EH (cell line): Measurements from ENCODE around the gene SORD.
"Not testable (repeated sequence)": the region's sequence is repeated elsewhere in the genome, so short reads cannot be mapped to it uniquely, and the experiment has no call there.

Experiments used
- DNase-seq: peaks from one replicate; pipeline ENCODE4 v3.0.0-alpha.2; 2015; ENCODE audit warnings: low read depth

Gene SORD

GRCh38 chr15:45022871-45023658 lies at the start of gene SORD:
TSS of gene SORD (plus strand) at chr15:45023195. CDS start at chr15:45023284, 89 bp downstream.
- peak; percentile 86 for DNase-seq

GRCh38 chr15:44976183-44976582 lies 46.8 kb upstream of the SORD start:
- DNase-seq, result not testable (repeated sequence)

- DNase-seq, result not testable (repeated sequence)
Observed at GRCh38 chr15:44977781-44978180, 45.2 kb upstream of the SORD start.

- not testable (repeated sequence) for DNase-seq
Observed at GRCh38 chr15:44979617-44980339, 43.2 kb upstream of the SORD start.

GRCh38 chr15:44984144-44984543 lies 38.9 kb upstream of the SORD start:
- DNase-seq, result not testable (repeated sequence)

- not testable (repeated sequence) for DNase-seq
Observed at GRCh38 chr15:44986346-44987055, 36.5 kb upstream of the SORD start.

DNA sequence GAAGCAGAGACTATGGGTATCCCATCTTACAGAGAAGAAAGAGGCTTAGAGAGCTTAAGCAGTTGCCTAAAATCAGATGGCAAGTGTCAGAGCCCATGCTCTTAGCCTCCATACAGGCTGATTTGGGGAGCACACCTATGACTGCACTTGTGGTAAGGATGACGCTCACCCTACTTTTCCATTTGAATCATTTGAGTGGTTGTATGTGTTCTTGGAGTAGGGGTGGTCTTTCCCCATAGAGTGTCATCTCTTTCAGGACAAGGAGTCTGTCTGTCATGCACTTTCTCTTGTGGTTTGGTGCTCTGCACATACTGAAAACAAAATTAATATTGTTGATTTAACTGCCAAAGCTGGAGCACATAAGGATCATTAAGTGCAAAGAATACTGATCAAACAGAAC lies 35.3 kb upstream of the SORD start:
- DNase-seq, result not testable (repeated sequence)

DNA sequence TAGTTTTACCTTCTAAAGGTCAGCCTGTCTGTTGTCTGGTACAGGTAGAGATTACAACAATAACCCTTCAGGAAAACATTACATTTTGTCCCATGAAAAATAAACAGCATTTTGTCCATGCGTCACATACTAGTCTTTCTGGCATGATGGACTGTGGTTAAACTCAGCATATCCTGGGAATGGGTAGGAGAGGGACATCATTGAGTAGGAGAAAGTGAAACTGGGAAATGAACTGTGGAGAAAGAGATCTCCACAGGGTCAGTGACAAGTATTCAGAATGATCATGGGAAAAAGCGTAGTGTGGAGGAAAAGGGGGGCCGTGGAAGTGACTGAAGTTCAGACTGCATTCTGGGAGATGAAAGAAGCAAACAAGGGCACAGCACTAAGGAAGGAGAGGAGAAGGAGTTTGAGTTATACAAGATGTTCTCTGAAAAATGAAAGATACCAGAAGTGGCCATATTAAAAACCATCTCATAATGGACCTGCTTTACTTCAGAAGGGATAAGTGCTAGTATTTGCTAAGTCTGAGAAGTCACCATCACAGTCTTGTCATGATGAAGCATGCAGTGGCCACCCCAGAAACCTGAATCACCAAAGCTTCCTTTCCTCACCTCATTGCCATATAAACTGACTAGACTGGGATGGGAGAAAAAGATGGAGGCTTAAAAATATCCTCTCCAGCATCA lies 34.7 kb upstream of the SORD start:
- DNase-seq, result not testable (repeated sequence)

DNA sequence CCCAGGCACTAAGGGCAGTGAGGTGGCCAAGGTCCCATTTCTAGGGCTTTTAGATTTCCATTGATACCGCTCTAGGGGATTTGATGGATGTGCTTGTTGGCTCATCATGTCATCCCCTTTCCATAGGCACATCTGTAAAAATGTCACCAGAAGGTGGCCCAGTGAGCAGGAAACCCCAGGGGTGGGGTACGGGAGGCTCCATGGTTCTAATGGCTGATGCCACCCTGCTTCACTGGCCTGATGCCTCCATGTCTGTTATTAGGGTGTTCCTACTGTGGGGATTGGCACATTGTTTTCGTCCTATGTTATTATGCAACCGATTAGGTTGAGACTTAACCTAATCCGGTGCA lies 34.1 kb upstream of the SORD start:
- DNase-seq, result not testable (repeated sequence)

- DNase-seq, result not testable (repeated sequence)
Observed at GRCh38 chr15:44997632-44998031, 25.4 kb upstream of the SORD start.

GRCh38 chr15:44999105-44999504 lies 23.9 kb upstream of the SORD start:
- DNase-seq, result no peak

GRCh38 chr15:45001180-45001579 lies 21.8 kb upstream of the SORD start:
- DNase-seq, result not testable (repeated sequence)

DNA sequence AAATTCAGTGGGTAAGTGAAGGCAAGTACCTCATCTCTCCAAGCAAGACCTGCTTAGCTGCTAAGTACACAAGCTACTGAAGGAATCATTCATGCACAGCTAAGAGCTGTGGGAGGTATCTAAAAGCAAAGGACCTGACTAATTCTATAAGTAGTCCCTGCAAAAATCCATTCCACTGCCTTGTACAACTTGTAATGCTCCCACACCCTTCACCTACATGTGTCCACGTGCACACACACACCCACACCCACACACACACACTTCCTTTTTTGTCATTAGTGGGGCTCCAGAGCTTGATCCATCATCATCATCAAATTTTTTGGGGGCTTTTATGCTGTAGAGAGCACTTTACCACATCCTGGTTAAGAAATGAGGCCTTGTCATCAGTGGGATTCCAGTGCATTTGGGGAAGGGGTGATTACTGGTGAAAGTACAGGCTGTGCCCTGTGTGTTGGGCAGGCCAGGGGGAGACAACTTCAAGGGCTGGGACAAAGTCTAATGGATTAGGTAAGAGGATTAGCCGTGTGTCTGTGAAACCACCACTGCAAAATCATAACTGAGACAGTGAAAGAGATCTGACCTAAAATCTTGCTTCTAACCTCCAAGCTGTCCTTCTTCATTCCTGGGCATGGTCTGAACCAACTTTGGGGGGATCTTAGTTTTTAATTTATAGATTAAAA lies 19.1 kb upstream of the SORD start:
- DNase-seq, result not testable (repeated sequence)

GRCh38 chr15:45004590-45005175 lies 18.3 kb upstream of the SORD start:
- not testable (repeated sequence) for DNase-seq

DNA sequence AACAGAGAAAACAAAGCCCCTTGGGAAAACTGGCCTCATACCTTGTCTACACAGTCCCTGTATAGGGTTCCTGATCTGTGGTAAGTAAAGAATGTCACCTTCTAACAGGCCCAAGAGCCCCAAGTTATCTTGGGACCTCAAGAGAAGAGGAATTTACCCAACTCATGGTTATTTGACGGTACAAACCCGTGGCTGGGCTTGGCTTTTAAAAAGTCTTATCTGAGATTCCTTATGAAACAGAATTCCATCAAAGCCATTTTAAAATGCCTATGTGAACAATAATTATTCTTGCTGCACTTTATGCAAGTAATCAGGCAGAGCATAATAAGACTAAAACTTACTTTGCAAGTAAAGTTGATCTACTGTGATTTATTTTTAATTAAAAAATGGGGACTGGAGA lies 13.9 kb upstream of the SORD start:
- no peak for DNase-seq

GRCh38 chr15:45015114-45015513 lies 7.9 kb upstream of the SORD start:
- DNase-seq, result not testable (repeated sequence)

- not testable (repeated sequence) for DNase-seq
Observed at GRCh38 chr15:45020222-45020900, 2.6 kb upstream of the SORD start.

- not testable (repeated sequence) for DNase-seq
Observed at GRCh38 chr15:45020901-45021259, 2.1 kb upstream of the SORD start.

GRCh38 chr15:45021348-45021747 lies 1.6 kb upstream of the SORD start:
- no peak for DNase-seq

DNA sequence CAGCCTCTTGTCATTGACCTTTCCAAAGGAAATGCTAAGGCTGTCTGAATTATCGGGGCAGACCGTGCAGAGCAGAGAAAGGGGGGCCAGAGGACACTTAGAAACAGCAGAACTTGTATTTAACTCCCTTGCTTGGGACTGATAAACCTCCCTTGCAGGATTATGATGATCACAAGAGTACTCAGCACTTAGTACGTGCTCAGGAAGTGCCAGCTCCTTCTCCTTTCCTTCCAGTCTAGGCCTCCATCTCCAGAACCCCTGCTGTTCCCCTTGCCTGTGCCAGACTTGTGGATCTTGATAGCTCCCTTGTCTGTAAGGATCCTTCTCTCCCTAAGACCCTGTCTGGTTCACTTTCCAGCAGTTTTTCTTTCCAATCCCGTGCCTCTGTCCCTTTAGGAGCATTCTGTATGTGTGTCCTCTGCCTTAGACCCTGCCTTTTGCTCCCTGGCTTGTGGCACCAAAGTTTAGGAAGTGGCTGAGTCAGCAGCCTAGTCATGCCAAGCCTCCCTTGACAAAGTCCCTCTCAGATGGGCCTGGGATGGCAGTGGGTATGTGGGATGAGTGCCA lies 747 bp downstream of the SORD start:
- DNase-seq, result peak; percentile 38
